IPS DF 4.7 (cell line): ENCODE results near the gene MMP17.
"Not testable (repeated sequence)": the region's sequence is repeated elsewhere in the genome, so short reads cannot be mapped to it uniquely, and the experiment has no call there.

Experiments
- DNase-seq: peaks from one replicate; pipeline ENCODE4 v3.0.0-alpha.2; 2013; ENCODE audit warnings: low spot score; ENCODE audit errors: extremely low read depth

MMP17 gene

DNA sequence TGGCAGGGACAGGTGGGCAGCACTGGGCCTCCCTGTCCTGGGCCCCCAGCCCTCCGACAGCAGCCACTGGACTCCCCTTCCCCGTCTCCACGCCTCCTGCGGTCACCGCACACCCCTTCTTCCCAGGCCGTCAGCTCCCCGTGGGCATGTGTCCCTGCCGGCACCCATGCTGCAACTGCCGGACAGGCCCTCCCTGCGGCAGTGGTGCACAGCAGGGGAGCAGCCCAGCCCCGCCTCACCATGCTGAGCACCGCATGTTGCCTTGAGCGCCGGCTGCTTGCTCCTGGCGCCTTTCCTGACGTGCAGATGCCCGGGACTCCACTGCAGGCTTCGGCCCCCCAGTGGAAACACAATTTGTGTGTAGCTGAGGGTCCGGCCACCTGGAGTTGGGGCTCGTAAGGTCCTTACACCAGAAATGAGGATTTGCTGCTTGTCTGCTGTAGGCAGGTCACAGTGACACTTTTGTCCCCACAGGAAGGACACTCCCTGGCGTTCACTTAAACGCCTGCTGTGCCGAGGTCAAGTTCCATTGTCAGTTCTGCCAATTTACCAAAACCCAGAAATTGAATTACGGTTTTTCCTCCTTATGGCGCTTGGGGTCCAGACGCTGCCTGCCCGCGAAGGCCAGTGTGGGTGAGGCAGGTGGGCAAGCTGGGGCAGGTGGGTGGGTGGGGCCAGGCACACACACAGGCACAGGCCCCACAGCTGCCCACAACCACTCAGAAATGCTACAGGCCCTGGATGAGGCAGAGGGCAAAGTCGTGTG is 28.2 kb upstream of the MMP17 start:
- no peak for DNase-seq

DNA sequence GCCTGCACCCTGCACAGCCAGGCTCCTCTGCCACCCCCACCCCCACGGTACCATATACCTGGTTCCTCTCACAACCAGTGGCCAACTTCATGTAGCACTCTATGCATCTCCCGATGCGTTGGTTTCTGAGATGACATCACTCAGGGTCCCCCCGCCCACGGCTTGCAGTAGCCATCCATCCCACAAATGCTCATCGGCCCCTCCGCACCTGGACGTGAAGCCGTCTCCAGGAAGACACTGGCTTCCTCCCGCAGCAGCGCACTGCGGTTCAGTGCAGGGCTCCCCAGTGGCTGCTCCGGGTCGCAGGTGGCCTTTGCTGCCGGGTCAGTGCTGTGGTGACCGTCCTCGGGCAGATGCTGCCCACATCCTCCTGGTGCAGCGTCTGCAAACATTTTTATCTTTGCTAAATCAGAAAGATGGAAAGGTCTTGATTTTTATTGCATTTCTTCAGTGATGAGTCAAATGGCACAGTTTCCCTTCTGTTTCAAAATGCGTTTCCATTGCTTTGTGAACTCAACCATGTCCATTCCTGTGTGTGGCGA is 27.5 kb upstream of the MMP17 start:
- no peak for DNase-seq

GRCh38 chr12:131801254-131801866 is 26.8 kb upstream of the MMP17 start:
- DNase-seq: no peak

DNA sequence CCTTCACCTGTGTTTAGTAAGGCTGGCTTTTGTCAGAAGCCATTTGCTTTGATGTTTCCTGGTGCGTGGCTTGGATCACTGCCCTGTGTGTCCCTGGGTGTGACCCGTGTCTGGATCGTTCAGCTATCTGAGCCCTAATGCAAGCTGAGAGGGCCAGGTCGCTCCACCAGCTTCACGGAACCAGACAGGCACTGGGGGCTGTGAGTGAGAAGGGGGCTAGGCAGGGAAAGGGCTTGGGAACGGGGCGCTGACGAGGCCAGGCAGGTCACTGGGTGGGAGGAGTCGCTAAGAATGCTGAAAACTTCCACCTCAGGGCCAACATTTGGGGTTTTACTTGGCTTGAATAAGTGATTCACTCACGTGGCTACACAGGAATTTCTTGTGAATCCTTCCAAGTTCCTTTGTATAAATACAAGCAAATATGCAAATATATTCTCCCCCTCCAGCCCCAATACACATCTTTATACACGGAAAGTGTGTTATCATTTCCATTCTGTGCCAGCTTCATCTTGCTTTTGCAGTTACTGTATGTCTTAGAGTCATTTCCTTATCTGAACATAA is 24.2 kb upstream of the MMP17 start:
- no peak for DNase-seq

- no peak for DNase-seq
Measured at GRCh38 chr12:131805421-131805820, 22.8 kb upstream of the MMP17 start.

DNA sequence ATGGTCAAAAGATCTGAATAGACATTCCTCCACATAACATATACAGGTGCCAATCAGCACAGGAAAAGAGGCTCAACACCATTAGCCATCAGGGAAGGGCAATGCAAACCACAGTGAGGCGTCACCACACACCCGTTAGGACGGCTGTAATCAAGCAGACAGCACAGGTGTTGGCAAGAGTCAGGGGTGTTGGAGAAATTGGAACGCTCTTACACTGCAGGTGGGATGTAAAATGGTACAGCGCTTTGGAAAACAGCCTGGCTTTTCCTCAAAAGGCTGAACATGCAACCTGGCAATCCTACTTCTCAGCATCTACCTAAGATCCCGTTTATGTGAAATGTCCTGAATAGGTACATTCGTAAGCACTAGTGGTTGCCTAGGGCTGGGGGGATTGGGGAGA is 21.5 kb upstream of the MMP17 start:
- DNase-seq: no peak

GRCh38 chr12:131808744-131809371 is 19.3 kb upstream of the MMP17 start:
- no peak for DNase-seq

- DNase-seq: not testable (repeated sequence)
Measured at GRCh38 chr12:131809476-131810254, 18.5 kb upstream of the MMP17 start.

- no peak for DNase-seq
Measured at GRCh38 chr12:131810726-131811125, 17.5 kb upstream of the MMP17 start.

DNA sequence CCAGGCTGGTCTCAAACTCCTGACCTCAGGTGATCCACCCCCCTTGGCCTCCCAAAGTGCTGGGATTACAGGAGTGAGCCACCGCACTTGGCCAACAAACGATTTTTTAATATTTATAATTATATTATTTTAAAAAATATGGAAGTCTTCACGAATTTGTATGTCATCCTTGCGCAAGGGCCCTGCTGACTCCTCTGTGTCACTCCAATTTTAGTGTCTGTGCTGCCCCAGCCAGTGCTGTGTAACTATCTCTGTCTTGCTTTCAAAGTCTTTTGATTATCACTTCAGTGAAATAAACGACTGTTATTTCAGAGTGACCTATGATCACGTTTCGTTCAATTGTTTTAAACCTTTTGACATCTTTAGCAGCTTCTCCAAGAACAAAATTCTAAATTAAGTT is 13.1 kb upstream of the MMP17 start:
- DNase-seq: no peak

DNA sequence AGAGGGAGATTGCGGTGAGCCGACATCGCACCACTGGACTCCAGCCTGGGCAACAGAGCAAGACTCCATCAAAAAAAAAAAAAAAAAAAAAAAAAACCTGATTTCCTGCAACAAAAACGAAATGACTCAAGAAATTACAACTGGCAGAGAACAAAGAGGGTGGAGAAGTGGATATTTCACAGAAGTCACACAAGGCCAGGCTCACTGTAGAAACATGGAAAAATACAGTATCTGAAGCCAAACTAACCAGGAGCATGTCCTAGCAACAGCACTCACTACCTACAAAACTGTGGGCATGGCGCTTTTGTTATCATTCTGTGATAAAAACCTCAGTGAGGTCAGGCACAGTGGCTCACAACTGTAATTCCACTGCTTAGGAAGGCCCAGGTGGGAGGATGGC is 11.7 kb upstream of the MMP17 start:
- no peak for DNase-seq

DNA sequence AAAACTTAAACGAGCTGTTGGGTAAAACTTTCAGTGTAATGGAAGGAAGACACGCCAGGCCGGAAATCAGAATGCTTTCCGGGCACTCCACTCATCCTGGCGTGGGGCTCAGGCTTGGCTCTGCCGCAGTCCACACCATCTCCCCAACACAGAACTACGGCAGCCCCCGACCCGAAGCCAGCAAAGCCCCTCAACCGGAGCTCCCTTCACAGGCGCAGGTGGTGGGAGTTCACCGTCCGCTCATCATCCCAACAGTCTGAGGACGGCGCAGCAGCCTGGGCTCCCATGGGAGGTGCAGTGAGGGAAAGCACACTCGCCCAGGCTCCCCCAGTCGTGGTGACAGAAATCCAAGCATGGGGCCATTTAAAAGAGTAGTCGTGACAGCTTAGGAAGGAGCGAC is 11.0 kb upstream of the MMP17 start:
- no peak for DNase-seq

DNA sequence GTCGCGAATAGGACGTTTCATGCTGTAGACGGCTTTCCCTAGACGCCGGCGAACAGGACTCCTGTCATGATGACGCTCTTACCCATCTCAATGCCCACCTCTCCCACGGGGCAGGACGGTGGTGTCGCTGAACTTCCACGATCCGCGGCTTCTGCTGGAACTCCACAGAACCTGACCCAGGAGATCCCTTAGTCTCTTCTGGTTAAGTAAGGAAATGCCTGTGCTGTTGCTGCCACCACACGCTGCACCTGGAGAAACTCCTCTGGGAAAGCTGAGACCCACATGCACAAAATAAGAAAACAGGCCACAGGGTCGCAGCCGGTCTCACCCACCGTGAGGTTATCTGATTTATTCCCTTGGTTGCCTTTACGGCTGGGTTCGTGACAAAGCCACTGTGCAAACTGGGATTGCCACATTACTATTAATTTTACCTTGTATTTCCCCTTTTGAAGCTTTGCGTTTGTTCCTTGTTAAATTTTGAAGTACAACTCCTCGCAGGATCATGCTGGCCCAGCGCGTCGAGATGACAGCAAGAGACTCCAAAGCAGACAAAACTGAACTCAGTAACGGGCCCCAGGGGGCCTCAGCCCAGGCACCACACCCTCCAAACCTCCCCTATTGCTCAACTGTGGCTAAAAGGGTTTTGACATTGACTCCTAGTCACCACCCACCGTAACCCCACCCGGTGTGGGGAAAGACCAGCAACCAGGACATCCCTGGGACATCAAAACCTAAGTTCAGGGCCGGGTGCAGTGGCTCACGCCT is 9.2 kb upstream of the MMP17 start:
- no peak for DNase-seq

- no peak for DNase-seq
Measured at GRCh38 chr12:131824450-131824849, 3.7 kb upstream of the MMP17 start.

DNA sequence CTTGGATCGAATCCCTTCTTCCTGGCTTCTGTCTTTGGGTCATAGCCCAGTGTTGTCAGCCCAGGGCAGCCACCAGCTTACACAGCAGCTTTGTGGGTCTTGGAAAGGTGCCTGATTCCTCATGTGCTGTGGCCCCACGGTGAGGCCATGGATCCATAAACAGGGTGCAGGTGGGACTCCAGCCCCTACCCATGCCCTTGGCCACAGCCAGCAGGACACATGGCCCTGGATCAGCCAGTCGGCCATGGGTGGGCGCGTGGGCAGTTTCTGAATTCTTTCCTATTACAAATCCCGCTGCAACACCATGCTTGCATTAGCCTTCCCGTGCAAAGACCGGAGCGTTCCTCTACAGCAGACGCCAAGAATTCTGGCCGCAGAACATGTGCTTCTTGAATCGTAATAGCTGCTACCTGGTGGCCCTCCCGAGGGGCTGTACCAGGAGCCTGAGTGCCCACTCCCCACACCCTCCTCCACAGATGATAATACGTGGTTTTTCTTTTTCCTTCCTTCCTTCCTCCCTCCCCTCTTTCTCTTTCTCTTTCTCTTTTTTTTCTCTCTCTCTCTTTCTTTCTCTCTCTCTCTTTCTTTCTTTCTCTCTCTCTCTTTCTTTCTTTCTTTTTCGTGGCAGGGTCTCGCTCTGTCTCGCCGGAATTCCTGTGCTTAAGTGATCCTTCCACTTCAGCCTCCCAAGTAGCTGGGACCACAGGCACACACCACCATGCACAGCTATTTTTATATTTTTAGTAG is 2.9 kb upstream of the MMP17 start:
- DNase-seq: no peak

DNA sequence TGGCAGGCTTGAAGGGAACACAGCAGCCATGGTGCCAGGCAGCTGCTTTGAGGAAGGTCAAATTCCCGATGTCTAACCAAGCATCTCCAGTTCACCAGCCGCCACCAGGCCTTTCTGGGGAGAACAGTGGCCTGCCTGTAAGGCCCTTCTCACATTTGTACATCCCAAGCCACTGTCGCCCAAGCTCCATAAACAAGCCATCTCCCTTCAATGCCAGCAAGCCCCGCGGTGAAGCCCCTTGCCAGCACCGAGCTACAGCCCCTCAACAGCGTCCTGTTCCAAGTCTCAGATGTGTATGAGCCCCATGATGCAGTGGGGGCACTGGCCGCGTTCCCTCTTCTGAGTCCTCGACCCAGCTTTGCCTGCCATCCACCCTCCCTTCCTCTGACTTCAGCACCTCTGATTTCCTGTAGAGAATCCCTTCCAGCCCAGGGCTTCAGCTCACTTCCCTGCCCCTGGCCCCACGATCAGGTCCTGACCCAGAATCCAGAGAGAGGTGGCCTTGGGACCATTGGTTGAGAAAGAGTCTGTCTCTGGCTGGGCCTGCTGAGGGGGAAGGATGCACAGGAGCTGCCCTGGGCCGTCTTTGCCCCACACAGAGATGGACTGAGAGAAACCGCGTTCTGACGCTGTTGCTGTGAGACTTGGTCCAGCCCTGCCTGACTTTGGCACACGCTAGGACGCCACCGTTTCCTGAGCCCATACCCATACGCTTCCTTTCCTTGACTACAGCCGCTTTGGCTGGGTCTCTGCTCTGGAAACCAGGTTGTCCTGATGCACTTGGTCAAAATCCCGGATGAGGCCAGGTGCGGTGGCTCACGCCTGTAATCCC is 1.9 kb upstream of the MMP17 start:
- DNase-seq: no peak

GRCh38 chr12:131828671-131829355 is 620 bp downstream of the MMP17 start:
- DNase-seq: no peak

DNA sequence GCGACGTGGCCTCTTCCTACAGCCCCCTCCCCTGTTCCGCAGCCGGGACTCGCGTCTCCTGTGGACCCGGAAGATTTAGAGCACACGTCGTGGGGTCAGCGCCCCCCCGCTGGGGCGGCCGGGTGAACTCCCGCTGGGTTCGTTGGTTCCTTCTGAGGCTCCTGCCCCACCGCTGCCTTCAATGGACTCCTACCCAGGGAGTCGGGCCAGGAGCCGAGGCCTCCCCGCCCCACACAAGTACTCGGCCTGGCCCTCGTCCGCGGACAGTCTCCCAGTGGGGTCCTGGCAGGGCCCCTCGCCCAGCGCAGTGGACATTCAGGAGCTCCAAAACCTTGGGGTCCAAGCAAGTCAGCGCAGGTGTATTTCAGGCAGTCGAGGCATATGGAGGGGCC is 1.2 kb downstream of the MMP17 start:
- DNase-seq: no peak
